GM21528 (cell line): ENCODE measurements around the gene KDM2A.

Experiments
- ATAC-seq: cut with Tn5 transposase; IDR thresholded peaks from one replicate; pipeline ENCODE4 v1.9.1; 2021; ENCODE audit warnings: mild to moderate bottlenecking, moderate library complexity; ENCODE audit not compliant: unreplicated experiment, low FRiP score

KDM2A gene

GRCh38 chr11:67281552-67282150 lies 162.6 kb downstream of the KDM2A start:
- no peak for ATAC-seq

- no peak for ATAC-seq
Observed at GRCh38 chr11:67282155-67282875, 163.3 kb downstream of the KDM2A start.

GRCh38 chr11:67282876-67283371 lies 163.9 kb downstream of the KDM2A start:
- ATAC-seq, result no peak

- ATAC-seq, result no peak
Observed at GRCh38 chr11:67283481-67283963, 164.5 kb downstream of the KDM2A start.

- no peak for ATAC-seq
Observed at GRCh38 chr11:67284811-67285540, 165.9 kb downstream of the KDM2A start.

- ATAC-seq, result no peak
Observed at GRCh38 chr11:67285541-67286498, 166.8 kb downstream of the KDM2A start.

- no peak for ATAC-seq
Observed at GRCh38 chr11:67286621-67287333, 167.7 kb downstream of the KDM2A start.

- no peak for ATAC-seq
Observed at GRCh38 chr11:67287355-67288197, 168.5 kb downstream of the KDM2A start.

- no peak for ATAC-seq
Observed at GRCh38 chr11:67288198-67288451, 169.1 kb downstream of the KDM2A start.

- peak; percentile 57 for ATAC-seq
Observed at GRCh38 chr11:67288452-67289225, 169.6 kb downstream of the KDM2A start.

GRCh38 chr11:67289226-67289650 lies 170.2 kb downstream of the KDM2A start, which contains the start of gene ANKRD13D:
TSS of gene ANKRD13D (plus strand) at chr11:67289303. CDS start at chr11:67289461, 158 bp downstream.
- ATAC-seq, result peak; percentile 38

- no peak for ATAC-seq
Observed at GRCh38 chr11:67289651-67290479, 170.8 kb downstream of the KDM2A start.

- no peak for ATAC-seq
Observed at GRCh38 chr11:67290801-67291200, 171.7 kb downstream of the KDM2A start.

- ATAC-seq, result no peak
Observed at GRCh38 chr11:67291481-67292381, 172.7 kb downstream of the KDM2A start.

- no peak for ATAC-seq
Observed at GRCh38 chr11:67292671-67293070, 173.6 kb downstream of the KDM2A start.

- no peak for ATAC-seq
Observed at GRCh38 chr11:67293090-67293489, 174.0 kb downstream of the KDM2A start.
